ENCODE results near the gene DUSP15. TPM values are rescaled to one million over a fixed set of nuclear protein-coding genes. Genes with fewer than 3 reads are reported as not detected.

DUSP15 gene
- total and polyA plus RNA-seq, 2 of the 8 experiments (the other 6 are each of a cell fraction or from before 2014, with no cell fraction given), result 0.91 to 3.2 TPM

- H3K9me3 ChIP-seq (ENCODE audit: insufficient read depth in 2 of 2, low read depth in 1 of 2, low read length in 1 of 2), result no peaks in the 10 kb centered on the region
- H2BK12ac ChIP-seq (ENCODE audit: low read depth, low read length), result no peak overlapping the region
- peaks cover 10% of the 10 kb centered on the region for H3K23me2 ChIP-seq (ENCODE audit: low read depth, low read length)
- H4K91ac ChIP-seq (replicated peaks; ENCODE audit: insufficient read length, low read length), result peak overlapping the region; percentile 17
- no peak for TF ChIP-seq EGR1 (IDR thresholded peaks at IDR 0.05; ENCODE audit: borderline replicate concordance, low read depth, low read length)
- TF ChIP-seq CEBPB (IDR thresholded peaks at IDR 0.05; ENCODE audit: low read depth, low read length), result no peak
- no peak for TF ChIP-seq GTF2F1 (IDR thresholded peaks at IDR 0.05; ENCODE audit: borderline replicate concordance, low read depth, low read length)
- TF ChIP-seq GABPA (IDR thresholded peaks at IDR 0.05; ENCODE audit: borderline replicate concordance, insufficient read depth, low read length), result no peak
- TF ChIP-seq CBX8 (IDR thresholded peaks at IDR 0.05; ENCODE audit: borderline replicate concordance, low read depth, low read length), result no peak
- TF ChIP-seq RFX5 (IDR thresholded peaks at IDR 0.05; ENCODE audit: borderline replicate concordance, low read depth, low read length), result no peak
- no peak for TF ChIP-seq RXRA (IDR thresholded peaks at IDR 0.05; ENCODE audit: insufficient read depth, low read depth, low read length)
- no peak for TF ChIP-seq HDAC2 (IDR thresholded peaks at IDR 0.05; ENCODE audit: borderline replicate concordance in 1 of 2, low read depth in 2 of 2, low read length in 2 of 2)
- 0 out of 2 replicates have a peak, but pooled peaks have one; percentile 1 for TF ChIP-seq KDM1A (IDR thresholded peaks at IDR 0.05; ENCODE audit: borderline replicate concordance, low read length)
- no peaks in the 10 kb centered on the region for H3K79me2 ChIP-seq (ENCODE audit: control insufficient read depth in 1 of 2, insufficient read depth in 2 of 2, low read length in 2 of 2)
- no peaks in the 10 kb centered on the region for H3K36me3 ChIP-seq (ENCODE audit: control insufficient read depth in 2 of 4, insufficient read depth in 4 of 4, low read length in 3 of 4)
- no peak overlapping the region for H3K23ac ChIP-seq (ENCODE audit: insufficient read length)
- H2BK20ac ChIP-seq (ENCODE audit: low read length), result peak overlapping the region; percentile 32; the same call in 1 of the 2 replicates
- H3K9ac ChIP-seq (replicated peaks in 1 of 4; ENCODE audit: extremely low read depth in 1 of 4, low read depth in 3 of 4, low read length in 3 of 4), result no peak overlapping the region
- H3K18ac ChIP-seq (ENCODE audit: extremely low read depth, low read length), result no peak overlapping the region
- H3K56ac ChIP-seq (replicated peaks; ENCODE audit: insufficient read length, low read depth, low read length), result no peak overlapping the region
- CTCF ChIA-PET (ENCODE audit: partially characterized antibody), result interaction anchor here (0.7 to 8.6 kb wide), 12 partner anchors 9 to 175 kb away, joined by 3 to 105 read pairs (median 5); partner anchors contain the start of gene PDRG1
- H3K14ac ChIP-seq (ENCODE audit: insufficient read length), result no peak overlapping the region
- no peak overlapping the region for H2BK120ac ChIP-seq (replicated peaks; ENCODE audit: low read depth, low read length)
- peak overlapping the region; percentile 14; the same call in 1 of the 2 replicates for H2AFZ ChIP-seq (ENCODE audit: low read length)
- no peak overlapping the region for H4K8ac ChIP-seq (ENCODE audit: extremely low read depth, insufficient read depth, low read length)
- no peak overlapping the region for H3K4me3 ChIP-seq (ENCODE audit: extremely low read depth in 1 of 4, insufficient read depth in 2 of 4, low read depth in 3 of 4, low read length in 4 of 4)
- FAIRE-seq (no peak), DNase-seq (ENCODE audit: low read depth in 1 of 2, low spot score in 2 of 2) (no peak)
- POLR2A ChIA-PET (ENCODE audit: partially characterized antibody), result interaction anchor here (0.7 to 1.5 kb wide), 6 partner anchors 10 to 176 kb away, joined by 3 to 5 read pairs (median 4); partner anchors contain the start of genes FOXS1 and PDRG1
- no peak overlapping the region for H3K27ac ChIP-seq (ENCODE audit: low read depth, low read length)
- H3K79me1 ChIP-seq (ENCODE audit: low read depth, low read length), result no peaks in the 10 kb centered on the region
- H3K27me3 ChIP-seq (replicated peaks in 1 of 4; ENCODE audit: control insufficient read depth in 3 of 4, extremely low read depth in 1 of 4, insufficient read depth in 3 of 4, low read length in 3 of 4), result peaks cover 0 to 15% (median 13%) of the 10 kb centered on the region in 4 experiments; a peak in 4 of 7 replicates
- H2BK5ac ChIP-seq (ENCODE audit: low read depth, low read length), result no peak overlapping the region; the same call in 1 of the 2 replicates
- H4K20me1 ChIP-seq (replicated peaks in 1 of 2; ENCODE audit: control insufficient read depth in 1 of 2, insufficient read depth in 2 of 2, low read length in 2 of 2), result no peaks in the 10 kb centered on the region
- 76% methylated on average over 3 of the region's 3 CpGs; no CpG with 5 or more reads in 1 of the 2 experiments for WGBS, 2 experiments (ENCODE audit: extremely low coverage in 1 of 2, insufficient coverage in 1 of 2, insufficient read length in 1 of 2, insufficient replicate concordance in 2 of 2, low coverage in 1 of 2, low lambda C conversion rate in 2 of 2, missing lambda C conversion rate in 1 of 2)
- no peak overlapping the region for H4K5ac ChIP-seq (ENCODE audit: insufficient read length, low read depth, low read length)
- H2AK5ac ChIP-seq (ENCODE audit: low read depth, low read length), result no peak overlapping the region
- H3K4me1 ChIP-seq (replicated peaks in 1 of 4; ENCODE audit: control insufficient read depth in 3 of 4, insufficient read depth in 4 of 4, low read length in 3 of 4), result peaks cover 3 to 25% (median 11%) of the 10 kb centered on the region in 4 experiments; a peak in 6 of 7 replicates
- H3K4me2 ChIP-seq (ENCODE audit: insufficient read depth in 1 of 2, low read depth in 2 of 2, low read length in 2 of 2), result no peak overlapping the region
- peak overlapping the region; percentile 40 for H3K4ac ChIP-seq (replicated peaks; ENCODE audit: insufficient read length, low read depth, low read length)
- 0 out of 2 replicates have a peak overlapping the region, but pooled peaks have one; percentile 1 for H2BK15ac ChIP-seq (ENCODE audit: low read length)
Measured at GRCh38 chr20:31856516-31856915, 13.8 kb downstream of the DUSP15 start.

Measured in H1 (cell line).